ENCODE data around the gene LRIG2.
"Not testable (repeated sequence)": the region's sequence is repeated elsewhere in the genome, so short reads cannot be mapped to it uniquely, and the experiment has no call there.

LRIG2 gene

DNA sequence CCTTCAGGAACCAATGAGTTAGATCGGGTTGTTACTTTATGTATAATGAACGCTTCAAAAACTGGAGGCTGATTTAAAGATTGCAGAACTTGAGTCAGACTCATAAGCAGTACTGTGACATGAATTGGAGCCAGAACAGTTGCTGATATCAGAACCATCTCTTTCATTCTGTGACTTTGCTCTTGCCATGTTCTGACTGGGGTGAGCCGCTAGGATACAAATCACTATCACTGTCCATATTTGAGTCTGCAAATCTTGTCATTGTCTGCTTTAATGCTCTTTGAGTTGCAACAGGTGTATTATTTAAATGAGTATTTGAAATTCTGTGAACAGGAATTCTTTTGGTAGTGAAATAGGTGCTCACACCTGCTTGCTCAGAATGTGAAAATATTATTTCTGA lies 52.5 kb downstream of the LRIG2 start:
- in situ Hi-C loops (cut with MboI; ENCODE audit: low sequenced_read_pairs): no loop called here

DNA sequence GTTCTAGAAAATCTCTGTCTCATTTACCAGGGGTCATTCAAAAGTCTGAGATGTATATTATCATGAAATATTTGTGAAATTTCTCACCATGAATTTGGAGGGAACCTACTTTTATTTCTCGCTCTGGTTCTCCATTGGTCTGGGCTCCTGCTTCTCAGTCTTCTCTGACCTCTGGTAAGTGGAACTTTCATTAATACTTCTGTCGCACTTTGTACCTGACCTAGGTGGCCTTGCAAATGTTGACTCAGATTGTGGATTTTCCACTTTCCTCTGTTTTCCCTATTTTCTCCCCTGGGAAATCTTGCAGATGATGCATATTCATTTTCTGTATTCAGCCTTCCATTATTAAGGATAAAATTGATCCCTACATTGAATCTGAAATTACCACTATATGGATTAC lies 53.2 kb downstream of the LRIG2 start:
- in situ Hi-C loops (cut with MboI; ENCODE audit: low sequenced_read_pairs): no loop called here

DNA sequence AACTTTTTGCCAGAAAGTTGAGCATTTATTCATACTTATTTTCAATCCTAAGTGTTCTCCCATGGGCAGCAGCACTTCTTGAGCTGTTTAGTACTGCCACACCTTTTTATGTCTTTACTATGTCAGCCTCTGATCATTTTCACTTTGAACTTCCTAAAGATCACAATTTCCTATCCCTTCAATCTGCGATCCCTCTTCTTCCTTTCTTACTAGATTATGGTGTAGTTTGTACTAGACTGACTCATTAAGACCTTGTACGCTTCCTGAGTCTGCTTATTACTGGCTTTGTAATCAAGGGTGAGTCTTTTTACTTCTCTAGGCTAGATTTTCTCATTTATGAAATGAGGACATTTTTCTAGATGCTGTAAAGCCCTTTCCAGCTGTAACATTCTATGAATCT lies 55.1 kb downstream of the LRIG2 start:
- in situ Hi-C loops (cut with MboI; ENCODE audit: low sequenced_read_pairs): no loop called here

- in situ Hi-C loops (cut with MboI; ENCODE audit: low sequenced_read_pairs): no loop called here
These were observed 56.7 kb downstream of the LRIG2 start for GRCh38 chr1:113129529-113130185.

- in situ Hi-C loops (cut with MboI; ENCODE audit: low sequenced_read_pairs): no loop called here
These were observed 60.0 kb downstream of the LRIG2 start for GRCh38 chr1:113133038-113133437.

DNA sequence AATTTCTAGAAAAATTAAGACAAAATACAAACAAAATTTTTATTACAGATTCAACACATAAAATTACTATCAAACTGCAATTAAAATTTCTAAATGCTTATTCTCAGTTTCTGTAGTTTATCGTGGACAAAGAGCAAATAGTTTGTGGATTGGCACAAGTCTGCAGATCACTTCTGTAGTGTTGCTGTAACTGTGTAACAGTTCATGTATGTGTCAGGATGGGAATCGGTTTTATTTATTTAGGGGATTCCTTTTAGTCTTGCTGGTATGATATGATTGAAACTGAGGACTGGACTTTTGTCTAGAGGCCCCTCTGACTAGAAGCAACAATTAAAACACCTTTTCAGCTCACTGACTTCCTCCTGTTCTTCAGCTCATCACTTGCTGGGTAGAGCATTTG lies 60.8 kb downstream of the LRIG2 start:
- in situ Hi-C loops (cut with MboI; ENCODE audit: low sequenced_read_pairs): no loop called here

DNA sequence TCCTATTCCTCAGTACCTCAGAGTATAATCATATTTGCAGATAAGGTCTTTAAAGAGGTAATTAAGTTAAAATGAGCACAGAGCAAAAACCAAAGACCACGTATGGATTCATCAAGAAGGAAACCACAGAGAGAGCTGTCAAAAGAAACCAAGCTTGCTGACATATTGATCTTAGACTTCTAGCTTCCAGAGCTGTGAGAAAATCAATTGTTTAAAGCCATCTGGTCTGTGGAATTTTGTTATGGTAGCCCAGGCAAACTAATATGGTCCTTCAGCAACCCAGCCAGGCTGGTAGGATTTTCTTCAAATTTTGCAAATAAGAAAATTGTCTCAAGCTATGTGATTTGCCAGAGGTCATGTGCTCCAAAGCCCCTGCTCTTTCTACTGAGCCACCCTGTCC lies 62.5 kb downstream of the LRIG2 start:
- in situ Hi-C loops (cut with MboI; ENCODE audit: low sequenced_read_pairs): no loop called here

DNA sequence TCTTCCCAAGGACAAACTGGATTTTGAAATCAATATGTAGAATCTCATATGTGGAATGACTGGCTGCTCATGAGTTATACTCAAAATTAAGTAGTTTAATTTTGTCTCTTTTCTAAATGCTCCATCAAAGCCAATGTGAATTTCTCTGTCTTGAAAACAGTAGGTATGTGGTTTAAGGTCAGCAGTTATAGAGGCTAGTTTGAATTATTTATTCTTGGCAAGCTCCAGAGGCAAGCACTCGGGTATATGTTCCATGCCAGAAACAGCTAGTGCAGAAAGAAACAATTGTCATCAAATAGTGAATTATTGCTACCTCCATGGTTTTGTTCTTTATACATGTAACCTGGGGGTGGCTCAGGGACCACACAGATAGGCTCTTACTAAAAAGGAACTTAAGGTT lies 63.5 kb downstream of the LRIG2 start:
- in situ Hi-C loops (cut with MboI; ENCODE audit: low sequenced_read_pairs): no loop called here

GRCh38 chr1:113137563-113137962 lies 64.6 kb downstream of the LRIG2 start:
- in situ Hi-C loops (cut with MboI; ENCODE audit: low sequenced_read_pairs): no loop called here

- in situ Hi-C loops (cut with MboI; ENCODE audit: low sequenced_read_pairs): no loop called here
These were observed 65.8 kb downstream of the LRIG2 start for GRCh38 chr1:113138778-113139177.

GRCh38 chr1:113140176-113140575 lies 67.2 kb downstream of the LRIG2 start:
- in situ Hi-C loops (cut with MboI; ENCODE audit: low sequenced_read_pairs): no loop called here

- in situ Hi-C loops (cut with MboI; ENCODE audit: low sequenced_read_pairs): no loop called here
These were observed 67.8 kb downstream of the LRIG2 start for GRCh38 chr1:113140588-113141446.

DNA sequence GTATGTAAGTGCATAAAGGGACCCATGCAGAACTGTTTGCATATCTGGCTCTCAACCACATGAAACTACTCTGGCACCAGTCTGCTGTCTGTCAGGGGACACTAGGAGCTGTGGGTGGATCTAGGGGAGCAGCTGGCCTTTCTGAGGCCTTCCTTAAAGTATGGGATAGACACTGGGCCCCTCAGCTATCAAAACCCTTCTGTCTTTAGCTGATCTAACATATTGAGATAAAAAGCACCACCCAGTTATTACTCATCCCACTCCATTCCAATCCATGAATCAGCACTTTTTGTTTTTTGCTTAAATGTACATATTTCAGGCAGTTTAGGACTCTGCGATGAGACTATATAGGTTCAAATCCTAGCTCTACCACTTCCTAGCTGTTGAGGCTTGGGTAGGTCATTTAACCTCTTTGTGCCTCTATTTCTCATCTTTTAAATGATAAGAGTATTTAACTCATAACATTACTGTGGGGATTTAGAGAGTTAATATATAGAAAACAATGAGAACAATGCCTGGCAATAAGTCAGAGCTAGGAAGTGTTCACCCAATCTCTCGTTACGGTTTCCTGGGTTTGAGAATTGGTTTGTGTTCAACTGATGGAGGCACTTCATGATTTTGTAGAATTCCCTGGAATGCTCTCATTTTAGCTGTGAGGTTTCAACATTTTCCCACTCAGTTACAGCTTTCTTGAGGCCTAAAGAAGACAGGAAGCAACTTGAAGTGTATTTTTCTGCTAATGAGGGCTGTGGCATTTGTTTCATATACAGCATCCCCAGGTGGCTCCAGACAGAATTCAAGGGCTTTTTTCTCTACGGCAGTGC lies 68.9 kb downstream of the LRIG2 start:
- in situ Hi-C loops (cut with MboI; ENCODE audit: low sequenced_read_pairs): no loop called here

DNA sequence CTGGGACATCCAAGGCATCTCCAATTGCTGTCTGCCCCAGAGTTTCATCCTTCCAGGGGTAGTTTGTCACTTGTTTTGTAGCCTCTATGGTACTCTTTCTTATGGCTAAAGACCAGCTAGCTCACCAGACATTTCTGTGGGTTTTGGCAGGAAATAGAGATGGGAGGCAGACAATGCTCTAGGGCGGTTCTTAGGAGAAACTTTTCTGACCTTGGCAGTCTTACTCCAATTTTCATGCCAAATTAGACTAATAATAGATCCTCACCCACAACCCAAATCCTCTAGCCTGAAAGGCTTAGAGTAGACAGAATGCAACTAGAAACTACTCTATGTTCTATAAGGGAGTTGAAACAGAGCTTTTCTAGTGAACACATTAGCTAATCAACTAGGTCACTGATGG lies 69.8 kb downstream of the LRIG2 start:
- in situ Hi-C loops (cut with MboI; ENCODE audit: low sequenced_read_pairs): no loop called here

DNA sequence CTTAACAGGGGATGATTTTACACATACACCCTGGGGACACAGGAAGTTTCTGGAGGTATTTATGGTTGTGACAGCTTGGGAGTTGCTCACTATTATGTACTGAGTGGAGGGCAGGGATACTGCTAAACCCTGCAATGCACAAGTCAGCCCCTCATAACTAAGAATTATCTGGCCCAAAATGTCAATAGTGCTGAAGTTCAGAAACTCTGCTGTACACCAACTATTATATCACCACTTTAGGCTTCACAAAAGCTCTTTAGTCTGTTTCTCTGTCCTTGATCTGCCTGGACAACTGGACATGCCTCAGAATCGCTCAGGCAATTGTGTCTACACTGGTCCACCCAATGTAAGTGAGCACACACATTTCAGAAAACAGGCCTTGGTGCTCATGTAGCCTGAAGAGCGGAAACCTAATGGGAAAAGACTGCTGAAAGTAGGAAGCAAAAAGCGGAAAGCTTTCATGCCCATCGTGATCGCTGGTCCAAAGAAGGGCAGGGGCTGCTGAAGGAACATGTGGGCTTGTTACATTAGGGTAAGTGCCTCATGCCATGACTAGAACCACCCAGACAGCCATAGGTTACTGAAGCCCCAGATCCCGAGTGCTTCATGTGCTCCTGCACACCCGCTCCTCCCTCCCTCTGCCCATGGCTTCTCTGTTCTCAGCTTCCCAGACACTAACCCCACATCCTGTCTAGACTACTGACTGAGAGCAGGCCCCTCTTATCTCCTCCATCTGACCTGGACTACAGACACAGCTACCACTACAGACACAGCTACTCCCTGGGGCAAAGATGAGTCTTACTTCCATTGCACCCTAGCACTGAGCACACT lies 73.5 kb downstream of the LRIG2 start:
- in situ Hi-C loops (cut with MboI; ENCODE audit: low sequenced_read_pairs): no loop called here

GRCh38 chr1:113147073-113147625 lies 74.2 kb downstream of the LRIG2 start:
- in situ Hi-C loops (cut with MboI; ENCODE audit: low sequenced_read_pairs): no loop called here

GRCh38 chr1:113147826-113148225 lies 74.8 kb downstream of the LRIG2 start:
- in situ Hi-C loops (cut with MboI; ENCODE audit: low sequenced_read_pairs): no loop called here

DNA sequence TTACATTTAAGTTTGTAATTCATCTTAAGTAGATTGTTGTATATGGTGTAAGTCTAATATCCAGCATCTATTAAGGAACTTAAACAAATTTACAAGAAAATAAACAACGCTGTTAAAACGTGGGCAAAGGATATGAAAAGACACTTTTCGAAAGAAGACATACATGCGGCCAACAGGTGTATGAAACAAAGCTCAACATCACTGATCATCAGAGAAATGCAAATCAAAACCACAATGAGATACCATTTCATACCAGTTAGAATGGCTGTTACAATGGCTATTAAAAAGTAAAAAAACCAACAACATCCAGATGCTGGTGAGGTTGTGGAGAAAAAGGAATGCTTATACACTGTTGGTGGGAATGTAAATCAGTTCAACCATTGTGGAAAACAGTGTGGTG lies 77.5 kb downstream of the LRIG2 start:
- in situ Hi-C loops (cut with MboI; ENCODE audit: low sequenced_read_pairs): not testable (repeated sequence)

- in situ Hi-C loops (cut with MboI; ENCODE audit: low sequenced_read_pairs): no loop called here
These were observed 80.3 kb downstream of the LRIG2 start for GRCh38 chr1:113153116-113153803.

DNA sequence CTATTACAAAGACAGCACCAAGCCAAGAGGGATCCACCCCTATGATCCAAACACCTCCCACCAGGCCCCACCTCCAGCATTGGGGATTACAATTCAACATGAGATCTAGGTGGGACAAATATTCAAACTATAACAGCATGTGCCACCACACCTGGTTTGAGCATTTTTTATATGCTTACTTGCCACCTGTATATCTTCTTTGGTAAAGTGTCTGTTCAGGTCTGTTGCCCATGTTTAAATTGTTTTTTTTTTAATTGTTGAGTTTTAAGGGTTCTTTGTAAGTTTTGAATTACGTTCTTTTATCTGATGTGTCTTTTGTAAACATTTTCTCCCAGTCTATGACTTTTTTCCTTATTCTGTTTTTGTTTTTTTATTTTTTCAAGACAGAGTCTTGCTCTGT lies 83.4 kb downstream of the LRIG2 start:
- in situ Hi-C loops (cut with MboI; ENCODE audit: low sequenced_read_pairs): no loop called here

All from hTERT RPE-1 (cell line).